C1 segment of cervical spinal cord (tissue), 14 donors: Measurements from ENCODE around the gene BCAS4.
"Not testable (repeated sequence)": the region's sequence is repeated elsewhere in the genome, so short reads cannot be mapped to it uniquely, and the experiment has no call there.

ENCODE experiments used
- DNase-seq, 14 donors: peaks; one replicate each; lab custom pipeline; 2025; lab: John Stamatoyannopoulos, UW

Gene BCAS4

GRCh38 chr20:50874758-50875665 lies 80.2 kb downstream of the BCAS4 start:
- DNase-seq: no peak

DNA sequence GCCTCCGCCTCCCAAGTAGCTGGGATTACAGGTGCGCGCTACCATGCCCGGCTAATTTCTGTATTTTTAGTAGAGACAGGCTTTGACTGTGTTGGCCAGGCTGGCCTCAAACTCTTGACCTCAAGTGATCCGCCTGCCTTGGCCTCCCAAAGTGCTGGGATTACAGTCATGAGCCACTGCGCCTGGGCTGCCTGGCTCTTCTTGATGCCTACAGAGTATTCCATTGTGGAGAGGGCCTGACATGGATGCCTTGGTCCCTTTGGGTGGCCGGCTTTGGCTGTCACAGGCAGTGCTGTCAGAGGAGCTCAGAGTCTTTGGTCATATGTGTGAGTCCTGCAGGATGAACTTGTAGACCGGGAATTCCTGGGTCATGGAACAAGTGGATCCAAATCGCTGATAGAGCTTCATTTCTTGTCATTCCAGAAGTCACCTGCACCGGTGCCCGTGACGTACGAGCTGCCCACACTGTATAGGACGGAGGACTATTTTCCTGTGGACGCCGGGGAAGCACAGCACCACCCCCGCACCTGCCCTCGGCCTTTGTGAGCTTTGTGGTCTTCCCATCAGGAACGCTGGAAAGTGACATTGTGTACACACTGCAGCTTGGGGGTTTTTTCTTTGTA lies 81.3 kb downstream of the BCAS4 start:
- no peak for DNase-seq

DNA sequence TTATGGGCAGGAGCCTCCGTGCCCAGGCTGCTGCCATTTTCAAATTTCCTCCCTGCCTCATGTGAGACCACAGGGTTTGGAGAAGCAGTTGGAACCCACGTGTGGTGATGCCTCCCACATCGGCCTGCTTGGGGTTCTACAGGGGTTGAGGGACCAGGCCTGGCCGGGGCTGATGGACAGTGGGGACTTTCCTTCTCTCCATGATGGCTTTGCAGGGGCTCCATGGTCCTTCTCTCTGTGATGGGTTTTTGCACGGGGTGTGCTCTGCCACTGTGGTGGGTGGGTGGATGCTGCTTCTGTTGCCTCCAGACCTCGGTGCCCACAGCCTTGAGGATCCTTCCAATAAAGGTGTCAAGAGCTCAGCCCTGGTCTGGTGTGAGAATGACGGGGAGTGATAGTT lies 82.0 kb downstream of the BCAS4 start:
- DNase-seq: no peak

GRCh38 chr20:50877232-50877743 lies 82.4 kb downstream of the BCAS4 start:
- DNase-seq: no peak

- DNase-seq: no peak
These were observed 85.0 kb downstream of the BCAS4 start for GRCh38 chr20:50879649-50880550.

DNA sequence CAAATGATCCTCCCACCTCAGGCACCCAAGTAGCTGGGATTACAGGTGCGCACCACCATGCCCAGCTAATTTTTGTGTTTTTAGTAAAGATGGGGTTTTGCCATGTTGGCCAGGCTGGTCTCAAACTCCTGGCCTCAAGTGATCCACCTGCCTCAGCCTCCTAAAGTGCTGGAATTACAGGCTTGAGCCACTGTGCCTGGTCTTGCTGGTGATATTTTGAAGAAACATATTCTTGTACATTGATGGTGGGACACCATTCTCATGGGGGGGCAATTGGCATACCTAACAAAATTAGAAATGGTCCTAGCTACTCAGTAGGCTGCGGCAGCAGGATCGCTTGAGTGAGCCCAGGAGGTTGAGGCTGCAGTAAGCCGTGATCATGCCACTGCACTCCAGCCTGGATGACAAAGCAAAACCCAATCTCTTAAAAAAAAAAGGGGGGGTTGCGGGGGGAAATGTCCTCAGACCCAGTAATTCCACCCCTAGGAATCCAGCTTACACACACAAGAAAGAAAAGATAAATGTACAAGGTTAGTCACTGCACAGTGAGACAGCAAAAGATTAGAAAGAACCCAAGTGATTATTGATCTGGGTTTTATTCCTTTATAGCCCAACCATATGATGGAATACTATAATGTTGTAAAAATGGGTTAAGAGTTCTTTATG lies 87.0 kb downstream of the BCAS4 start:
- DNase-seq: not testable (repeated sequence)

DNA sequence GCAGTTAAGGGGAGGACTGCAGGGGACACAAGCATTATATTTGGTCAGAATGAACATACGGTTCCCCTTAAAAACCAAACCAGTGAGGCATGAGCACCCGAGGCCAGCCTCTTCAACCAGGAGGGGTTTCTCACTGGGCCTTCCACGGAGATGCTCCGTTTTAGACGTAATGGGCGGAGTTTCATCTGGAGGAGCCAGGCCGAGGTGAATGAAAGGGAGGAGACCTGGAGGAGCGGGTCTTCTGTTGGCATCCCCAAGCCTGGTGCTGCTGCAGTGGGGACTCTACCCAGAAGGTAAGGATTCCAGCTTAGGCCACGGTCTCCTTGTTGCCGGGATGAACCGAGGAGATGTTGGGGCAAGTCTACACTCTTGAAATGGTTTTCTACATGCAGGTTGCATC lies 89.0 kb downstream of the BCAS4 start:
- DNase-seq: no peak

- DNase-seq: no peak
These were observed 90.2 kb downstream of the BCAS4 start for GRCh38 chr20:50885068-50885467.

- no peak for DNase-seq
These were observed 90.9 kb downstream of the BCAS4 start for GRCh38 chr20:50885781-50886180.

DNA sequence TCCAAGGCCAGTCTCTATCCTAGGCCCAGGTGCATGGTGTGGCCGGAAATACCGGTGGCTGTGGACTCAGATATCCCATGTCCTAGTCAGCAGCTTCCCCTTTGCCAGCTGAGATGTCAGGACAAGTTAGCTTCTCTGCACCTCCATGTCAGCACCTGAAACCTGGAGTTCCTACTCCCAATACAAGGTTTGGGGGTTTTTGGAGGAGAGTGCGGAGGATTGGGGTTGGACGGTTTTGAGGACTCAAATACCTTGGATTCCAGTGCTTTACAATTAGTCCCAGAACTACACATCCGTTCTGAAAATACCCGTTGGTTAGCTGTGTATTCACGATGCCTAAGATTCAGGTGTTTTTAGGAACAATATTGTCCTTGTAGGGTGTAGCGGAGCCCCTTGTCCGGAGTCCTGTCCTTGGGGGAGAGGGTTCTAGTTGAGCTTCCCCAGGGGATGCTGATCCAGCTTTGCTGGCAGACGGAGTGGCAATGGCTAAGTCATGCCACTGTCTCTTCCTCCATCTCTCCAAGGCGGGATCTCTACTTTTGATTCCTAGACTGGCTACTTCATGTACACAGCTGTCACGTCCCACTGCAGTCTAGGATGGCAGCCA lies 91.4 kb downstream of the BCAS4 start:
- DNase-seq: no peak

DNA sequence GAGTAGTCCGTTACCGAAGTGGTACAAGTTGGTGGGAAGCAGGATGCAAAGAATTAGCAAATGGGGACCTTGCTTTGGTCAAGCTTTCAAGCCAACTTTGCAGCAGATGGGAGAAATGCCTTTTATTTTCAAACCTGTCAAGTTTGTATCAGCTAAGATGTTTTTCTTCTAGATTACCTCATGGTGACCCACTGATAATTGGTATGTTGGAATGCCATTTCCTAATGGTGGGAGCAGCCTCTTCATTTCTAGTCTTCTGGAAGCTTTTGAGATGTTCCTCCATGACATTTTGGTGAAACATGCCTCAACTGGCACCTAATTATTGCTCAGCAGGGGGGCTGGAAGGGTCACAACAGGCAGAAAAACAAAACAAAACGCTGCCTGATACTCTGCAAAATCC lies 92.7 kb downstream of the BCAS4 start:
- no peak for DNase-seq

GRCh38 chr20:50891138-50891537 lies 96.3 kb downstream of the BCAS4 start:
- no peak for DNase-seq

DNA sequence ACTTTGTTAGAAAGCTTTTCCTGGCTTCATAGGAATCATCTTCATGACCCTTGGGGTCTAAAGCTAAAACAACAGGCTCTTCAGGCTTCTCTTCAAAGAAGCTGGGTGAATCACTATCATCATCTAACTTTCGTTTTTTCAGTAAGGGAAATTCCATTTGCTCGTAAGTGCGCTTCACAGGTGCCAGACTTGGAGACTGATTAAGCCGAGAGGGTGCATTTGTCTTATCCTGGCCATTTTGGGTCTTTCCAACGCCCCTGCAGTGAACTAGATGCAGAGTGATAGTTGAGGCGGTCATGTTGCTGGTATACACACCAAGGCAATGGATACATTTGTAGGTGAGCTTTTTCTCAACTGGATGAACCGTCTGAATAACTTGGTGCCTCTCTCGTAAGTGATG lies 97.5 kb downstream of the BCAS4 start:
- no peak for DNase-seq

DNA sequence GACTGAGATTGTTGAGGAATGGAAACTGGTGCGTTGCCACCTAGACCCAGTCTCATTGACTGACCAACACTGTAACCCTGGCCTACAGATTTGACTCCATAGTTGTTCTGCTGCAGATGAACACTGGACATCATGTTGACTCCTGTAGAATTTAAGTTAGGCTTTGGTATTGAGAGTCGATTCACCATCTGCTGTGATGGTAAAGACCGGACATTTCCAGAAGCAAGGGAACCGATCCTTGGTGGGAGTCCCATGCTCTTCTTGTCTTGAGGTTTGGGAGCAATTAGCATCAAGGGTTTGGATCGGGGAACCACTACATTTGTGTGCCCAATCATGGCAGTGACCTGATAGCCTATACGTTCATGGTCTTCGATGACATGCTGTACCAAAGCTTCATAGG lies 98.8 kb downstream of the BCAS4 start:
- no peak for DNase-seq

GRCh38 chr20:50895111-50895830 lies 100.4 kb downstream of the BCAS4 start:
- DNase-seq: no peak

DNA sequence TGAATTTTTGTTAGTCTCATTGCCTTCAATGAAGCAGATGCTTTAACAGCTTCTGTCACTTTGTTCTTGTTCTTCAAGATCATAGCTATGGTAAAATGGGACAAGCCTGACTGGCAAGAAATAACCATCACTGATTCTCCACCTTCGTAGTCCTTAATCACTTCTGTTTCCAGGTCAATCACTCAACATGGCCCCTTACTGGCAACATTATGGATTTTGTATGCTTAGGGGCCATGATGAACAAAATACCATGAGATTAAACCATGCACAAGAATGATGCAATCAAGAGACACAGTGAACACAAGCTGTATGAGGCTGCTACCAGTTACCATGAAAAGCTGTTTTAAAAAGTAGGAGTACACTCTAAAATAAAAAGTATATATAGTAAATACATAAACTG lies 103.6 kb downstream of the BCAS4 start:
- no peak for DNase-seq

- no peak for DNase-seq
These were observed 105.4 kb downstream of the BCAS4 start for GRCh38 chr20:50900261-50900660.

DNA sequence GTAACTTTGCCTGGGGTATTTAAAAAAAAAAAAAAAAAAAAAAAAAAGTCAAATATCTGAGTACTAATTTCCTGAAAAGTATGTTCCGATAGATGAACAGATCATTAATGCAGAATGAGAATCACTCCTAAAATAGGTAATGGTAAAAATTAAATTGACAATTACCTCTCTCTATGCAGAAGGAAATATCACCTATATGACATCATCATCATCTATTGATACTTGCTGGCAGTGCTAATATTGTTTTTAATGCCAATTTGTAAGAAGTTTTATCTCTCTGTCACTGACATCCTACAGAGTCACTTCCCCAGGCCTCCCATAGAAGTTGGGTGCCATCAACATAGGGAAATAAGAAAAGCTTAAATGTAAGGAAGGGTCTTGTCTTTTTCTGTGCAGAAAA lies 106.4 kb downstream of the BCAS4 start:
- no peak for DNase-seq

DNA sequence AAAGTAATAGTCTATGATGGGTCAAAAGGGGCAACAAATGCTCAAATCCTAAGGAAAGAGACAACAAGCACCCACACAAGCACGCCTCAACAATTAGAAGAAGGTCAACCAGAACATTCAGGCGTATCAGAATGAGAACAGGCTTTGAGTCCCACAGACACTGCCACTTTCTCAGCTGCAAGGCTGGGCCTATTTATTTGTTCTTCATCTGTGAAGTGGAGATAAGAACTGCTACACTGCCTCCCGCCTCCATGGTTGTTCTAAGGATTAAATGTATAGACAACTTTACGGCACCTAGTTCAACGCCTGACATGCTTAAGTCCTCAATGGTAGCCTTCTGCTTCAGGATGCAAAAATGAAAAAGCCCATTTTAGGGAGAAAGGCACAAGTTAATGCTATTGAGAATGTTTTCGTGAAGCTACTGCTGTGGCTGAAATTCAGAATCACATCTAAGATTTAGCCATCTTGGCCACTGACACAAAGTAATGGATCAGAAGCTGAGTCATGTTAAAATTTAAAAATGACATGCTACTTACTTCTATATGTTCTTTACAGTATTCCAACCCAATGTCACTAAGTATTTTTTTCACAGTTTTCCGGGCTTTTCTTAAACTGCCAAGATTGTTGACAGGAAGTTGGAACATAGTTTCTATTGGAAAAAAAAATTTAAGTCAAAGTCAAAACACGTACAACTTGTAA lies 108.6 kb downstream of the BCAS4 start:
- DNase-seq: no peak
